Gastrocnemius medialis (tissue), 4 donors: Measurements from ENCODE around the gene CC2D2B.

Source experiments
- CTCF ChIP-seq, 5 experiments: fragments of 450-650 bp in 3 of 5; fragments of 200-600 bp in 2 of 5; sonication (generic) in 2 of 5; IDR thresholded peaks in 4 of 5; conservative IDR thresholded peaks in 1 of 5; 1 replicate in 4 of 5; 2 replicates in 1 of 5; pipeline ENCODE4 v1.5.1; 2016 to 2019; ENCODE audit warnings: antibody characterized with exemption in 5 of 5, mild to moderate bottlenecking in 3 of 5, moderate library complexity in 3 of 5
- POLR2A ChIP-seq, 2 donors: fragments of 450-650 bp; IDR thresholded peaks; one replicate each; pipeline ENCODE4 v1.6.1; 2017; ENCODE audit warnings: antibody characterized with exemption in 2 of 2, mild to moderate bottlenecking in 2 of 2, moderate library complexity in 2 of 2

GRCh38 chr10:96082153-96082552 lies 174.4 kb downstream of the CC2D2B start:
- TF ChIP-seq CTCF (IDR thresholded peaks at IDR 0.05 in 4 of 5, conservative IDR thresholded peaks at IDR 0.05 in 1 of 5), result no peak
- TF ChIP-seq POLR2A (IDR thresholded peaks at IDR 0.05), result no peak
